ENCODE measurements around the gene TAGLN2.
"Not testable (repeated sequence)": the region's sequence is repeated elsewhere in the genome, so short reads cannot be mapped to it uniquely, and the experiment has no call there.

TAGLN2 gene

DNA sequence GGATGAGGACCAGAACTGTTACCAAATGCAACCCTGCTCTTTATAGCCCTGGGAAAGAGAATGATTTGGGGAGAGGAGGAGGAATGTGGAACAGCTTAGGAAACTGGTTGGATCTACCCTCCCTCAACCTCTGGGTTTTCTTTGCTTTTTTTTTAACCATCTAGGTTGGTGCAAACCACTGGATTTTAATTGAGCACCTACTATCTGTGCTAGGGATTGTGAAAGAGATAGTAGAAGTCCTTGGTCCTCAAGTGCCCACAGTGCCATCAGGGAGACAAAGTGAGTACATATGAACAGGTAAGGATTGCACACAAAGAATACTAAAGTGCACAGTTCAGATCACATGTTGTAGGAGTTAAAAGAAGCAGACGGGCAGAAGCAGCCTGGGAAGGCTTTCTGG lies 4.7 kb downstream of the TAGLN2 start:
- DNase-seq: no peak

DNA sequence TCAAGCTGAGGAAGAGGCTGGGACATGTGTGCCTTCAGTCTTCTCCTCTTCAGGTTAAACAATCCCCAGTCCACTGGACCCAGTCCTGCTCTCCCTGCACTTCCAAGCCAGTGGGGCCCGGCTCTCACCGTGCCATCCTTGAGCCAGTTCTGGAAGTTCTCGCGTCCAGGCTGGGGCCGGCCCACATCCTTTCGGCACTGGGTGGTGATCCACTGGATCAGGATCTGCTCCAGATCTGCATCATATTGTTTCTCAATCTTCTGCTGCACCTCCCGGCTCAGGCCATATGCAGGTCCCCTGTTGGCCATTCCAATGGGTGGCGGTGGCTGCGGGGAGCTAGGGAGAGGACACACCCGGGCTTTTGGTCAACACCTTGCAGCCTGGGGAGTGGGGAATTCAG lies 5.1 kb downstream of the TAGLN2 start:
- no peak for DNase-seq

DNA sequence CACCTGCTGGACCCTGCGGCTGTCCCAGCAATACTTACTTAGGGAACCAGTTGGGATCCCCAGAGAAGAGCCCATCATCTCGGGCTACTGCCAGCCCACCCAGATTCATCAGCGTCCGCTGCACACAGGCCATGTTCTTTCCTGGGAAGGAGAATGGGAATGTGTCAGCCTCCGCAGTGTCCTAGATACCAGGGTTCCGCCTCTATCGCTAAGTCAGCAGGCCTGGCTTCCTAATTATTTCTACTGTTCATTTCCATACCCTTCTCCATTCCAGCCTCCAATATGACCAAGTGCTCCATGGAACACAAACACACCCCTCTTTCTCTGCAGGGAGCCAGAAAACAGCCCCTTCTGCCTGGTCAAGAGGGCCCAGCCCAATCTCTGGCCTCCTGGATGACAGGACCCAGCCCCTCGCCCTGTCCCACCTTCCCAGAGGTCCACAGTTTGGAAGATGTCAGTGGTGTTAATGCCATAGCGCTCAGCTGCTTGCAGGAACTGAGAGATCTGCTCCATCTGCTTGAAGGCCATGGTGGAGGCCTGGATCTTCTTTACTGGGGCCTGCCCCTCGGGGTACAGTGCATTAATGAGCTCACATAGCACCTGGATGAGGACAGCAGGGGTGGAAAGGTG lies 6.0 kb downstream of the TAGLN2 start:
- DNase-seq: no peak

DNA sequence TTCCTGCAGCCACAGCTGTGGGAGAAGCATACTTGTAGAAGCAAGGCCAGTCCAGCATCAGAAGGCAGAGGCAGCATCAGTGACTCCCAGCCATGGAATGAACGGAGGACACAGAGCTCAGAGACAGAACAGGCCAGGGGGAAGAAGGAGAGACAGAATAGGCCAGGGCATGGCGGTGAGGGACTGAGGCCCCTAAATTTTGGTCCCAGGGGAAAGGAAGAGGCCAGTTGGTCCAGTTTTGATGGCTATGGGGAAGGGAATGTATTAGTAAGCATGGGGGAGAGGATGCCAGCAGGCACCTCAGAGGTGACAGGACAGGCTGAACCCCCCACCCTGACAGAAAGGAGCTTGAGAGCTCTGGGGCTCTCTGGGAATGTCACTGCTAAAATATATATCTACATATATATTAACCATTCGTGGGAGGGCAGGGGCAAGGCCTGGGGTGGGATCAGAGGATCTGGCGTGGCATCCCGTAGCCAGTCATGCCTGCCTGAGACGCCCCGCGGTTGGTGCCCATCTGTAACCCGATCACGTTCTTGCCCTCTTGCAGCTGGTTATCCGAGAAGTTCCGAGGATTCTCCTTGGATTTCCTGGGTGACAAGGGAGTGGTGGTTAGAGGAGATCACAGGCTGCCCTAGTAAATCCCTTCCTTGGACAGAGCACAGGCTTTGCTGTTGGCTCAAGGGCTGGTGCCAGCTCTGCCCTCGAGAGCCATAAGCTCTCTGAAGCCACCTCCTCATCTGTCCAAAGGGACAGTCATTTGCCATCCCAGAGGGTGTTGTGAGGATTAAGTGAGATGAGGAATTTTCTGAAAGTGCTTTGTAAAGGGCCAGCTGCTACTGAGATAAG lies 6.7 kb downstream of the TAGLN2 start:
- DNase-seq: no peak

DNA sequence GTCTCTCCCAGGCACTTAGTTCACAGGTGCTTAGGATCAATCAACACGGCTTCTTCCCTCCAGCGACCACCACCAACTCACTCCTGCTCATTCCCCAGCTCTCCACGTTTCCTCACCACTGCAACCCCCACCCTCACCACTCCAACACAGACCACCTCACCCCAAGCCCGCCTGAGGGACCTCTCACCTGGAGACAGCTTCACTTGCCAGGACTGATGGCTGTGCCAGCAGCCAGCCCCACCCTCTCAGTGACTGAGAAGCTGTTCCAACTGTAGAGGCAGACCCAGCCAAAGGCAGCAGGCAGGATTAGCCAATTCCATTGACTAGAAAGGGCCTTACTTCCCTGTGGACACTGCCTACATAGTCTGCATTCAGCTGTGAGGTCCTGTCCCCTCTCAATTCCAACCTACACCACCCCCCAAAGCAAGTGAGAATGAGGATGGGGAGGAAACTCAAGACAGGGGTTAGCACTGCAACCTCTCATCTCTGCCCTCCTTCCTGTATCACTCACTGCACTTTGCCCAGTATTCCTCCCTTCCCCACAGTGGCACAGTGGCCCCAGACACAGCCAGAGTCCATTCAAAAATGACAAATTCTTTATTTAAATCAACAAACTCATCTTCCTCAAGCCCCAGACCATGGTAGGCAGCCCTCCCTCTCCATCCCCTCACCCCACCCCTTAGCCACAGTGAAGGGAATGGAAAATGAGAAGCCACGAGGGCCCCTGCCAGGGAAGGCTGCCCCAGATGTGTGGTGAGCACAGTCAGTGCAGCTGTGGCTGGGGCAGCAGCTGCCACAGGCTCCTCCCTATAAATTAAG lies 7.6 kb downstream of the TAGLN2 start:
- no peak for DNase-seq

DNA sequence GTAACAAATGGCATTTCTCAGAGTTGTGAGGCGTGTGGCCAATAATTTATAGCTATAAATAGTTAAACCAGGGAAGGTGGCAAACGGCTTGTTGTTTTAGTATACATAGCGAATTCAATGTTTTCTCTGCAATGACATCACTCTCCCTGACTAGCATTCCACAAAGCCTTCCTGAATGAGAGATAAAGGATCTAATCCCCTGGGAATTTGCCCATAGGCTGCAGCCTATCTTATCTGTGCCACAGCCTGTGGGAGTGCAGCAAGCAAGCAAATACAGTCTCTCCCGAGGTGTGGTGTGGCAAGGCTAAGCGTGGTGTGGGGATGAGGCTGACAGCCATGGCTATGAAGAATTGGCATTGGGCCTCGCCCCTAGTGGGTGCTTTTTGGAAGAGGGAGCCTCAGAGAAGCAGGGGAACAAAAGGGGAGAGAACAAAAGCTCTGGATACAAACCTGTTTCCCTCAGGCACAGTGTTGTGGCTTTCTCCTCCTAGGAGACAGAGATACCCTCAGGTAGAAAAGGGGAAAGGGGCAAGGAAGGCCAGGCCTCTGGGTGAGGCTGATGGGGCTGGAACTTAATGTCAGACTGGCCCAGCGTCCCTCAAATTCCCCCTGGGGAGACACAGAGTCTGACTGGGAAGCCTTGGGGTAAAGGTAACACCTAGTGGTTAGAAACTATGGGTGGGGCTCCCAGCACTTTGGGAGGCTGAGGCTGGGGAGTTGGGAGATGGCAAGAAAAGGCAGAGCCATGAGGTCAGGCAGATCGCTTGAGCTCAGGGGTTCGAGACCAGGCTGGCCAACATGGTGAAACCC lies 8.9 kb downstream of the TAGLN2 start:
- DNase-seq: peak; percentile 67

DNA sequence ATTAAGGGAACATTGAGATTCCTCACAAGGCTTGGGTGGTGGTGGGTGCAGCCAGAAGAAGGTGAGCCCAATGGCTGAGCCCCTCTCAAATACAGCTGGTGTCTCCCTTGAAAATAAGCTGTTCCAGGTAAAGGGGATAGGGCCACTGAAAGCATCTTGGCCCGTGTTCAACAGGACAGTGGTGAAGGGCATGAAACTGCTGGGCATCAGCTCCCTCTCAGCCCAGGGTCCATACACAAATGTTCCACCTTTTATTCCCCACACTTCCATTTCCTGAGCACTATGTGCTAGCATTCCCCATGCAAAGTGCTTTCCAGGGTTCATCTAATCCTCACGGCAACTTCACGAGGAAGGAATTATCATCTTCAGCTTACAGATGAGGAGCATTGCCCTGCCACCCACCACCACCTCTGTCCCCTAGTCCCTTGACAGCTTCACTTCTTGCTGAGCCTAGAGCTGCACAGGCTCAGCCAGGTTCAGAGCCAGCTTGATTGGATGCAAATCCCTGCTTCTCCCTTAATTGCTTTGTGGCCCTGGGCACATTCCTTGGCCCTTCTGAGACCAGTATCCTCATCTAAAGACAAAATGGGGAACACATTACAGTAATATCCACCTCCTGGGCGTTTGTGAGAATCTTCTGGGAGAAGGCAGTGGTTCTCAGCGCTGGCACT lies 9.6 kb downstream of the TAGLN2 start:
- DNase-seq: no peak

DNA sequence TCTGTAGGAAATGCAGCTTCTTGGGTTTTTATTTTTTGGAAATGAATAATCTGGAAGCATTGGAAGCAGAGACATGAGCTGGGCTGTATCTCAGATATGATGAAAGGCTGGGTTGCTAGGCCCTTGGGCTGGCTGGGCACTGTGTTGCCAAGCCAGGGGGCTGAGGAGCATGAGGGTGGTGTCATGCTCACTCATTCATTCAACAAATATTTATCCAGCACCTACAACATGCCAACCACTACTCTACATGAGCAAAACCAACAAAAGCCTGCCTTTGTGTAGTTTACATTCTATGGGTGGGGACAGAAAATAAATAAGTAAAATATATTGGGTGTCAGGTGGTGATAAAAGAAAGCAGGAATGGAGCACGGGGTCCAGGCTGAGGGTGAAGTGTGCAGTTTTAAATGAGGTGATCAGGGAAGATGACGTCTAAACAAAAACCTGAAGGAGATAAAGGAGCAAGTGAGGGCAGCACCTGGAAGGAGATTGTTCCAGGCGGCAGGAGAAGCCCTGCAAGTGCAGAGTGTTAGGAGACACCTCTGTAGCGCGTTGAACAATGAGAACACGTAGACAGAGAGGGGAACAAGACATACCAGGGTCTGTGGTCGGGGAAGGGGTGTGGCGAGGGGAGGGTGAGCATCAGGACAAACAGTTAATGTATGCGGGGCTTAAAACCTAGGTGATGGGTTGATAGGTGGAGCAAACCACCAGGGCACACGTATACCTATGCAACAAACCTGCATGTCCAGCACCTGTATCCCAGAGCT lies 10.9 kb downstream of the TAGLN2 start:
- DNase-seq: no peak

DNA sequence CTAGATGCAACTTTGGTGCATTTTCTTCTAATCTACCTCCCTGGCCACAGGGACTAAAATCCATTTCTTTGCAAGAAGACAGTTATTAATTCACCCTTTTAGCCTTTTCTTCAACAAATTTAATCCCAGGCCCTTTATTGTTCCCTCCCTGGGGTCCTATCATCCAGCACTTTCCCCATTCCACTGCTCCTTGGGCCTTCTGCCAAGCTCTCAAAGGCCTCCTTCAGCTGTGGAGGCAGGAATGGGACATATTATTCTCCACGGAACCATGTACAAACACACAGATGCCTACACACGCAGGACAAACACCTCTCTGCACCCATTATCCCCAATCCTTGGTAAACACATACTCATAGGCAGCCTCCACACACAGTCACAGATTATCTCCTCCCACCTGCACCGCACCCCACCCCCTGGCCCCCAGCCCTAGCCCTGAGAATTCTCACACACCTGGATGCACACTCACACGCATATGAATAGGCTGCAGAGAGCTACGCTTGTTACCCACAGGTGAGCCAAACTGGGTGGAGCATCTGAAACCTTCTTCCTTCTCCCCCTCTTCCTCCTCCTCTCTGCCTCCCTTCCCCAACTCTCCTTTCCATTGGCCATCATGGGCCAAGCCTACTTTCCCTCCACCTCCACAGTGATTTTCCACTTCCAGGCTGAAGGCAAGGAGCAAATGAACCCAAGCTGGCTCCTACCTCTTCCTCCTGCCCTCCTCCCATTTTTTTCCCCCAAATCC lies 11.7 kb downstream of the TAGLN2 start:
- no peak for DNase-seq

DNA sequence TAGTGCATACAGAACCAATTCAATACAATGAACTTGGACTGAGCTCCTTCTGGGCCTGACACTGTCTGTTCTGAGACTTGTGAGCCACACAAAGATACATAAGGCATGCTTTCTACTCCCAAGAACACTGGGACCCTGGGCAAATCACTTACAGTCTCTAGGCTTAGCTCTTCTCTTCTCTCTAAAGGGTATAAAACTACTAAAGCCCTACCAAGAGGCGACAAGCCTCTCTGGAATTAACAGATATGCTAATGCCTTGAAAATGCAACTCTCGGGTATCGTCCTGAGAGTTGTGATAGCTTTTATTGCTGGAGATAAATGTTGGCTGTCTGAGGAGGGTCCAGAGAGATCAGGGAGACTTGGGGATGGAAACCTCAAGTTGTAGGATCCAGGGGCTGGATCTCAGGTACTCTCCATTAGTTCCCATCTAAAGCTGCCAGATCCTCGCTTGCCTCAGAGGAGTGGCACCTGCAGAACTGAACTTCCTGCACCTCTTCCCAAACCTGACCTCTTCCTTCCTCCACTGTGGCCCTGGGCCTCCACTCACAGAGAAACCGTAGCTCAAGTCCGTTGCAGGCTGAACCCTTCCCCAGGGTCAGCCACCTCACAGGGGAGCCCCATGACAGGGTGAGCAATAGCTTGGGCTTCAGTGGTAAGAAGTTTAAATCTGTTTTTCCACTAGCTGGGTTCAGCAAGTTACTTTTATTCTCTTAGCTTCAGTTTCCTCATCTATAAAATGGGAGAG lies 13.8 kb downstream of the TAGLN2 start:
- no peak for DNase-seq

DNA sequence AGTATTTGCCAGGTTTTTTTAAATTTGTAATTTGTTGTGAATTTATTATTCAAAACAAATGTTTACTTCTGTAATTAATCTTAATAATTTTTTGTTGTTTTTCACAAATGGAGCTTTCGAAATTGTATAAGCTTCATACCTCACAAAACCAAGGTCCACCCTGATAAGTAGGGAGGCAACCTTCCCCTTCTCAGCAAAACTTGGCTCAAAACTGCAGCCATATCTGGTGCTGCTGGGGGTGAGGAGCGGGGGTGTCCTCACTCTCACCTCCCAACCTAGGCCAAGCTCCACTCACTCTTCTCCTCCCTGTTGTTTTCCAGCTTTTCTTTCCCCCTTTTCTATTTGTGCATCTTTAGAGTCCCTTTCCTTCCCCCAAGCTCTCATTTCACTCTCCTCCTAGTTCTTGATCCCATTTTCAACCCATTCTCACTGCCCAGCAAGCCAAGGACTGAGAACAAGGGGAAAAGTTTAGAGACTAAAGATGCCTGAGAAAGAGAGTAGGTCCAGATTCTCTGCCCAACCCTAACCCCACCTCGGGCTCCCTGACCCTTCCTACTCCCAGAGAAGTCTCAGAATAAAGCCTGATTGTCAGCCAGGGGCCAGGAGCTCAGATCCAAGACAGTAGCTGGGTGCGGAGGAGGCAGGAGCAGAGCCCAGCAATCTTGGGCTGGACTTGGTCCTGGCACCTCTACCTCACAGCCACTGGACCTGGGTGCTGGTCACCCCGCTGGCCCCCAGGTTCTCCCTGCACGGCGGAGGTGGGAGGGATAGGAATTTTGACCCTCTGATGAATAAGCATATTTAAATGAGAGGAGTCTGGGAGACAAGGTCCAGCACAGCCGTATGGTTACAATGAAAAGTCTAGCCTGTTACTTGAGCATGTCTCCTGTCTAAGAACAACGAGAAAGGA lies 17.0 kb downstream of the TAGLN2 start:
- DNase-seq: no peak

DNA sequence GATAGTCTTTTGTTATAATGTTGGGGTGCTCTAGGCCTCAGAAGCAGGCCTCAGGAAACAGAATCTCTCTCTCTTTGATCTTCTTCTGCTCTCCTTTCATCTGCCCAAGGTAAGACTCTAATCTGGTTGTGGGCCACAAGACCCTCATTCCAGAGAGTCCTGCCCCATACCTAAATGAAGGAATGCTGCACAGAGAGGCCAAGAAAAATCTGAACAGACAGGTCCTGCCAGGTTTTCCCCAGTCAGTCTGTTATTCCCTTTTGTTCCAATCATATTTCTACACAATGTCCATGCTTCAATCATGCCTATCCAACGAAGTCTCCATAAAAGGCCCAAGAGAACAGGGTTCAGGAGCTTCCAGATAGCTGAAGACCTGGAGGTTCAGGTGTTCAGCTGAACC lies 18.3 kb downstream of the TAGLN2 start:
- DNase-seq: no peak

DNA sequence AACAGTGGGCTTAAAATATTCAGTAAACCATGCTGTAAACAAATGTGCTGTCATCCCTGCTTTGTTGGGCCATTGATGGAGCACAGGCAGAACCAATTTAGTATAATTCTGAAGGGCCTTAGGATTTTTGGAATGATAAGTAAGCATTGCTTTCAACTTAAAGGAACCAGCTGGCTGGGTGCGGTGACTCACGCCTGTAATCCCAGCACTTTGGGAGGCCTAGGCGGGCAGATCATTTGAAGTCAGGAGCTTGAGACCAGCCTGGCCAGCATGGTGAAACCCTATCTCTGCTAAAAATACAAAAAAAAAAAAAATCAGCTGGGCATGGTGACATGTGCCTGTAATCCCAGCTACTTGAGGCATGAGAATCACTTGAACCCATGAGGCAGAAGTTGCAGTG lies 21.3 kb downstream of the TAGLN2 start:
- not testable (repeated sequence) for DNase-seq

DNA sequence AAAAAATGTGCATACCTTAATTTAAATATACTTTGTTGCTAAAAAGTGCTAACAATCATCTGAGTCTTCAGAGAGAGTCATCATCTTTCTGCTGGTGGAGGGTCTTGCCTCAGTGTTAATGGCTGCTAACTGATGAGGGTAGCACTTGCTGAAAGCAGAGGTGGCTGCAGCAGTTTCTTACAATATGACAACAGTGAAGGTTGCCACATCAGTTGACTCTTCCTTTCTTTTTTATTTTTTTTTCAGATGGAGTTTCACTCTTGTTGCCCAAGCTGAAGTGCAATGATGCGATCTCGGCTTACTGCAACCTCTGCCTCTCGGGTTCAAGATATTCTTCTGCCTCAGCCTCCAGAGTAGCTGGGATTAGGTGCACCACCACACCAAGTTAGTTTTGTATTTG lies 22.8 kb downstream of the TAGLN2 start:
- no peak for DNase-seq

DNA sequence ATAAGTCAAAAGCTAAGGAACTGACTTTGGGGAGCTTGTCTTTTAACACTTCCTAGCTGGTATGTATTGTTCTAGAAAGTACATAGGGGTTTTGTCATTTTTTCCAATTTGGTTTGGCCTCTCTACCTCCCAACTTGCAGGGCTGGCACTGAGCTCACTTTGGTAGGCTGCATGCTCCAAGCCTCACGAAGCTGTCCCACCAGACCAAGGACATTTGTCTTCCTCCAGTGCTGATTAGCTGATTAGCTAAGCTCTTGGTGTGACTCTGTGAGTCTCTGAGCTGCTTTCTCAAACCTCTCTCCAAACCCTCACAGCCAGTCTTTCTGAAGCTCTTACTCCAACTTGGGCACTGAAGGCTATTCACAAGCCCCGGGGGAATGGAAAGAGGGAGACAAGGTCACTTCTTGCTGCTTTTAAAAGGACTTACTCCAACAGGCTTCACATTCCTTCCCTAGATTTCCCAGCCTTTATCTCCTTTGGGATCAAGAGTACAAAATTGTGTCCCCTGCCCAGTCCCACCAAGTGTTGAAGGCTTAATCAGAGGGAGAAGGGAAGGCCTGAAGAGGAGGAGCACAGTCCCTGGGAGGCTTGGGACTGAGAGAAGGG lies 24.4 kb downstream of the TAGLN2 start:
- DNase-seq: no peak

DNA sequence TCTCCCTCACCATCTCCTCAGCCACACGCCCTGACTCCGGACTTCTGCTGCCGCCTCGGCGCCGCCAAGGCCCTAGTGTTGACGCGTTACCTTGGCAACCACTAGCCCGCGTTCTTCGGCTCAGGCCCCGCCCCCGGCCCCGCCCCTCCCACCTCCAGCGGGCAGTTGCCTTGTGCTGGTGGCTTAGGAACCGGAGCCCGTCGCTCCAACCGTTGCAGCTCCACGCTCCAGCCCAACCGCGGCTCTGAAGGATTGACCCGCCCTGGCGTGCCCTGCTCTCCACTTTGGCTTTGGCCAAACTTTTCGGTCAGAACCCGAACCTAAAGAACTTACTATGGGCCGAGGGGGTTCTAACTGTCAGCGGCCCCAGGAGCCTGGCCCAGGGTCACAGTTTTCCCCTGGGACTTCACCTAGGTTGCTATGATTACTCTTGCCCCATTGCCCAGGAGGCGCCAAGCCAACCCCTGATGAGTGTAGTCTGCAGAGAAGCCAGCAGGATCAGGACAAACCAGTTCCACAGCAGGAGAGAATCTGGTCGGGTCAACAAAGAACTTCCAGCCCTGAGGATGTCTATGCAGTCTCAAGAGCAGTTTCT lies 25.1 kb downstream of the TAGLN2 start, which contains the start of gene CFAP45:
CFAP45 (minus strand) TSS at position 80 of the 595 bp plus-strand sequence; CDS start at position 13, 67 bp downstream.
- no peak for DNase-seq

DNA sequence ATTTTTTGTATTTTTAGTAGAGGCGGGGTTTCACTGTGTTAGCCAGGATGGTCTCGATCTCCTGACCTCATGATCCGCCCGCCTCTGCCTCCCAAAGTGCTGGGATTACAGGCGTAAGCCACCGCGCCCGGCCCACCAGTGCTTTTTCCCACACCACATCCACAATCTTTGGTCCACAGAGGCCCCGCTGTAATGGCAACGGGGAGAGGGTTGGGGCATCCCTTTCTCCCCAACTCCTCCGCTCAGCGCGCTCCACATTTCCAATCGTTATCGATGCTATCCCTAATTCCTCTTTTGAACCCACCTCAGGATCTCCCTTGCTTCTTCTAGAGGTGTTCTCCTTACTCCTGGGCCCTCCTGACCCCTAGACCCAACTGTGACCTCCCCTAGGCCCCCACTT lies 25.7 kb downstream of the TAGLN2 start:
- not testable (repeated sequence) for DNase-seq

DNA sequence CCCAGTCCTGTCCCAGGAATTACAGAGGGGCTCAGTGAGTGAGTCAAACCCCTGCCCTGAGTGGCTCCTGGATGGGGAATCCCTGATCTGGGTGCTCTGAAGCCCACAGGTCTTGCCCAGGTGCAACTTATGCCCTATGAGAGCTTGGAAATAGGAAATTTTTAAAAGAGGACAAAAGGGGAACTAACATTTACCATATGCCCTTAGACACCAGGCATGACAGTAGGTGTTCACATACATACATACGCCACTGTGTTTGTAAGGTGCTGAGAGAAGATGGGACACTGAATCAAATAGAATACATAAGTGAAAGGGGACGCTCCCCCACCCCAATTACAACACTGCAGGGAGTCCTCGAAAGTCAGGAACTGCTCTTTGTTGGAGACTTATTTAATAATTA lies 26.8 kb downstream of the TAGLN2 start:
- DNase-seq: no peak
